WTC11 (cell line): ENCODE measurements around the gene PPP1R1A. TPM values are rescaled to one million over a fixed set of nuclear protein-coding genes. Genes with fewer than 3 reads are reported as not detected.

Experiments
- ATAC-seq: fragments of 200-7000 bp; cut with Tn5 transposase; 2 replicates; pipeline ENCODE4 v1.10.0; 2021; ENCODE audit warnings: mild to moderate bottlenecking, moderate library complexity
- CTCF ChIA-PET: fragments of 300-600 bp; sonication (Branson Sonifier 250); formaldehyde crosslinking; loops from one replicate; lab custom pipeline; 2021; ENCODE audit warnings: antibody characterized with exemption; lab: Charles Lee
- POLR2A ChIA-PET: fragments of 350-600 bp; sonication (Branson Sonifier 250); formaldehyde crosslinking; loops from one replicate; lab custom pipeline; 2021; ENCODE audit warnings: antibody characterized with exemption; lab: Charles Lee
- DNase-seq: peaks from one replicate; pipeline ENCODE4 v3.0.0; 2021; ENCODE audit warnings: low spot score
- H3K27ac Mint-ChIP-seq: 2 replicates; pipeline ENCODE4 v1.8.0; 2021; ENCODE audit warnings: mixed read lengths
- H3K27me3 Mint-ChIP-seq: 2 replicates; pipeline ENCODE4 v1.8.0; 2021; ENCODE audit warnings: low read depth, mild to moderate bottlenecking, moderate library complexity, mixed read lengths
- H3K36me3 Mint-ChIP-seq: 2 replicates; pipeline ENCODE4 v1.8.0; 2021; ENCODE audit warnings: mixed read lengths
- H3K4me1 Mint-ChIP-seq: 2 replicates; pipeline ENCODE4 v1.8.0; 2022; ENCODE audit warnings: mixed read lengths
- H3K4me3 Mint-ChIP-seq: 2 replicates; pipeline ENCODE4 v1.8.0; 2021; ENCODE audit warnings: mild to moderate bottlenecking, moderate library complexity, mixed read lengths
- H3K9me3 Mint-ChIP-seq: 2 replicates; pipeline ENCODE4 v1.8.0; 2021; ENCODE audit warnings: mixed read lengths
- E2F1 ChIP-seq: sonication (generic); formaldehyde crosslinking; IDR thresholded peaks from 2 replicates; pipeline ENCODE4 v1.8.0; 2022; ENCODE audit warnings: mild to moderate bottlenecking, missing genetic modification reagents
- ETV6 ChIP-seq: sonication (generic); formaldehyde crosslinking; IDR thresholded peaks from 2 replicates; pipeline ENCODE4 v1.8.1; 2022; ENCODE audit warnings: mild to moderate bottlenecking, missing genetic modification reagents
- FOXP4 ChIP-seq: sonication (generic); formaldehyde crosslinking; IDR thresholded peaks from 2 replicates; pipeline ENCODE4 v1.8.0; 2022; ENCODE audit warnings: mild to moderate bottlenecking, missing genetic modification reagents
- HMGA2 ChIP-seq: fragments of 250-450 bp; sonication (Bioruptor Pico); IDR thresholded peaks from 2 replicates; pipeline ENCODE4 v1.4.0; 2021; ENCODE audit warnings: mild to moderate bottlenecking, moderate library complexity
- SMAD3 ChIP-seq: sonication (generic); formaldehyde crosslinking; IDR thresholded peaks from 2 replicates; pipeline ENCODE4 v1.8.0; 2022; ENCODE audit warnings: missing genetic modification reagents, mild to moderate bottlenecking, borderline replicate concordance
- SMAD4 ChIP-seq: sonication (generic); formaldehyde crosslinking; IDR thresholded peaks from 2 replicates; pipeline ENCODE4 v1.8.0; 2022; ENCODE audit warnings: mild to moderate bottlenecking, missing genetic modification reagents
- SP1 ChIP-seq: sonication (generic); formaldehyde crosslinking; conservative IDR thresholded peaks from 2 replicates; pipeline ENCODE4 v1.8.1; 2022; ENCODE audit warnings: missing genetic modification reagents
- ZBTB21 ChIP-seq: sonication (generic); formaldehyde crosslinking; IDR thresholded peaks from 2 replicates; pipeline ENCODE4 v1.8.1; 2023; ENCODE audit warnings: mild to moderate bottlenecking, missing genetic modification reagents, borderline replicate concordance
- ZNF138 ChIP-seq: sonication (generic); formaldehyde crosslinking; conservative IDR thresholded peaks from 2 replicates; pipeline ENCODE4 v1.8.1; 2022; ENCODE audit warnings: mild to moderate bottlenecking, moderate library complexity, missing genetic modification reagents
- ZNF263 ChIP-seq: sonication (generic); formaldehyde crosslinking; IDR thresholded peaks from 2 replicates; pipeline ENCODE4 v1.8.1; 2022; ENCODE audit warnings: low read depth, mild to moderate bottlenecking, moderate library complexity, missing genetic modification reagents
- ZNF671 ChIP-seq: fragments of 250-450 bp; sonication (Bioruptor Pico); IDR thresholded peaks from 2 replicates; pipeline ENCODE4 v1.8.0; 2021; ENCODE audit warnings: mild to moderate bottlenecking
- total RNA-seq: library from RNA; stranded (reverse); gene quantifications from 3 replicates; pipeline ENCODE4 v1.2.3, GENCODE V29; 2021
- TF ChIP-seq, protein P1 (sequence below): sonication (generic); formaldehyde crosslinking; IDR thresholded peaks from 2 replicates; pipeline ENCODE4 v1.8.0; 2022; ENCODE audit warnings: missing genetic modification reagents
- TF ChIP-seq, protein P2 (sequence below): fragments of 250-450 bp; sonication (Bioruptor Pico); IDR thresholded peaks from 2 replicates; pipeline ENCODE4 v1.9.0; 2021; ENCODE audit warnings: mild to moderate bottlenecking, borderline replicate concordance
- TF ChIP-seq, protein P3 (sequence below): sonication (generic); formaldehyde crosslinking; IDR thresholded peaks from 2 replicates; pipeline ENCODE4 v1.8.1; 2023; ENCODE audit warnings: mild to moderate bottlenecking, moderate library complexity, missing genetic modification reagents
- TF ChIP-seq, protein P4 (sequence below): sonication (generic); formaldehyde crosslinking; IDR thresholded peaks from 2 replicates; pipeline ENCODE4 v1.8.1; 2023; ENCODE audit warnings: mild to moderate bottlenecking, missing genetic modification reagents

The PPP1R1A gene
- total RNA-seq, 1 experiment from 2014 or later = 13.1 TPM

- DNase-seq (peak; percentile 36), ATAC-seq (peak; percentile 50)
- ChIA-PET POLR2A (interaction anchor here (1.1 kb wide), 1 partner anchor 9 kb away, joined by 3 read pairs; no protein-coding TSS in a partner anchor), CTCF (interaction anchor here (0.9 to 6.4 kb wide), 13 partner anchors 8 to 186 kb away, joined by 3 to 60 read pairs (median 7); partner anchors contain the start of gene PDE1B)
- Mint-ChIP-seq H3K27ac (peak overlapping the region; percentile 85), H3K4me1 (peaks cover 47% of the 10 kb centered on the region), H3K9me3 (no peaks in the 10 kb centered on the region), H3K4me3 (peak overlapping the region; percentile 37), H3K27me3 (peaks cover 98% of the 10 kb centered on the region), H3K36me3 (no peaks in the 10 kb centered on the region)
- TF ChIP-seq SMAD3 = no peak
- TF ChIP-seq, protein P1, sequence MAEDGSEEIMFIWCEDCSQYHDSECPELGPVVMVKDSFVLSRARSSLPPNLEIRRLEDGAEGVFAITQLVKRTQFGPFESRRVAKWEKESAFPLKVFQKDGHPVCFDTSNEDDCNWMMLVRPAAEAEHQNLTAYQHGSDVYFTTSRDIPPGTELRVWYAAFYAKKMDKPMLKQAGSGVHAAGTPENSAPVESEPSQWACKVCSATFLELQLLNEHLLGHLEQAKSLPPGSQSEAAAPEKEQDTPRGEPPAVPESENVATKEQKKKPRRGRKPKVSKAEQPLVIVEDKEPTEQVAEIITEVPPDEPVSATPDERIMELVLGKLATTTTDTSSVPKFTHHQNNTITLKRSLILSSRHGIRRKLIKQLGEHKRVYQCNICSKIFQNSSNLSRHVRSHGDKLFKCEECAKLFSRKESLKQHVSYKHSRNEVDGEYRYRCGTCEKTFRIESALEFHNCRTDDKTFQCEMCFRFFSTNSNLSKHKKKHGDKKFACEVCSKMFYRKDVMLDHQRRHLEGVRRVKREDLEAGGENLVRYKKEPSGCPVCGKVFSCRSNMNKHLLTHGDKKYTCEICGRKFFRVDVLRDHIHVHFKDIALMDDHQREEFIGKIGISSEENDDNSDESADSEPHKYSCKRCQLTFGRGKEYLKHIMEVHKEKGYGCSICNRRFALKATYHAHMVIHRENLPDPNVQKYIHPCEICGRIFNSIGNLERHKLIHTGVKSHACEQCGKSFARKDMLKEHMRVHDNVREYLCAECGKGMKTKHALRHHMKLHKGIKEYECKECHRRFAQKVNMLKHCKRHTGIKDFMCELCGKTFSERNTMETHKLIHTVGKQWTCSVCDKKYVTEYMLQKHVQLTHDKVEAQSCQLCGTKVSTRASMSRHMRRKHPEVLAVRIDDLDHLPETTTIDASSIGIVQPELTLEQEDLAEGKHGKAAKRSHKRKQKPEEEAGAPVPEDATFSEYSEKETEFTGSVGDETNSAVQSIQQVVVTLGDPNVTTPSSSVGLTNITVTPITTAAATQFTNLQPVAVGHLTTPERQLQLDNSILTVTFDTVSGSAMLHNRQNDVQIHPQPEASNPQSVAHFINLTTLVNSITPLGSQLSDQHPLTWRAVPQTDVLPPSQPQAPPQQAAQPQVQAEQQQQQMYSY (CRISPR knock-in tag) = peak; percentile 71
- peak; percentile 45; the same call in 1 of the 2 replicates for TF ChIP-seq FOXP4 (CRISPR knock-in tag)
- TF ChIP-seq ETV6 (CRISPR knock-in tag) = peak; percentile 29; the same call in 1 of the 2 replicates
- TF ChIP-seq, protein P2, sequence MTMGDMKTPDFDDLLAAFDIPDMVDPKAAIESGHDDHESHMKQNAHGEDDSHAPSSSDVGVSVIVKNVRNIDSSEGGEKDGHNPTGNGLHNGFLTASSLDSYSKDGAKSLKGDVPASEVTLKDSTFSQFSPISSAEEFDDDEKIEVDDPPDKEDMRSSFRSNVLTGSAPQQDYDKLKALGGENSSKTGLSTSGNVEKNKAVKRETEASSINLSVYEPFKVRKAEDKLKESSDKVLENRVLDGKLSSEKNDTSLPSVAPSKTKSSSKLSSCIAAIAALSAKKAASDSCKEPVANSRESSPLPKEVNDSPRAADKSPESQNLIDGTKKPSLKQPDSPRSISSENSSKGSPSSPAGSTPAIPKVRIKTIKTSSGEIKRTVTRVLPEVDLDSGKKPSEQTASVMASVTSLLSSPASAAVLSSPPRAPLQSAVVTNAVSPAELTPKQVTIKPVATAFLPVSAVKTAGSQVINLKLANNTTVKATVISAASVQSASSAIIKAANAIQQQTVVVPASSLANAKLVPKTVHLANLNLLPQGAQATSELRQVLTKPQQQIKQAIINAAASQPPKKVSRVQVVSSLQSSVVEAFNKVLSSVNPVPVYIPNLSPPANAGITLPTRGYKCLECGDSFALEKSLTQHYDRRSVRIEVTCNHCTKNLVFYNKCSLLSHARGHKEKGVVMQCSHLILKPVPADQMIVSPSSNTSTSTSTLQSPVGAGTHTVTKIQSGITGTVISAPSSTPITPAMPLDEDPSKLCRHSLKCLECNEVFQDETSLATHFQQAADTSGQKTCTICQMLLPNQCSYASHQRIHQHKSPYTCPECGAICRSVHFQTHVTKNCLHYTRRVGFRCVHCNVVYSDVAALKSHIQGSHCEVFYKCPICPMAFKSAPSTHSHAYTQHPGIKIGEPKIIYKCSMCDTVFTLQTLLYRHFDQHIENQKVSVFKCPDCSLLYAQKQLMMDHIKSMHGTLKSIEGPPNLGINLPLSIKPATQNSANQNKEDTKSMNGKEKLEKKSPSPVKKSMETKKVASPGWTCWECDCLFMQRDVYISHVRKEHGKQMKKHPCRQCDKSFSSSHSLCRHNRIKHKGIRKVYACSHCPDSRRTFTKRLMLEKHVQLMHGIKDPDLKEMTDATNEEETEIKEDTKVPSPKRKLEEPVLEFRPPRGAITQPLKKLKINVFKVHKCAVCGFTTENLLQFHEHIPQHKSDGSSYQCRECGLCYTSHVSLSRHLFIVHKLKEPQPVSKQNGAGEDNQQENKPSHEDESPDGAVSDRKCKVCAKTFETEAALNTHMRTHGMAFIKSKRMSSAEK = no peak
Measured at GRCh38 chr12:54564768-54565167, 23.7 kb downstream of the PPP1R1A start.

DNA sequence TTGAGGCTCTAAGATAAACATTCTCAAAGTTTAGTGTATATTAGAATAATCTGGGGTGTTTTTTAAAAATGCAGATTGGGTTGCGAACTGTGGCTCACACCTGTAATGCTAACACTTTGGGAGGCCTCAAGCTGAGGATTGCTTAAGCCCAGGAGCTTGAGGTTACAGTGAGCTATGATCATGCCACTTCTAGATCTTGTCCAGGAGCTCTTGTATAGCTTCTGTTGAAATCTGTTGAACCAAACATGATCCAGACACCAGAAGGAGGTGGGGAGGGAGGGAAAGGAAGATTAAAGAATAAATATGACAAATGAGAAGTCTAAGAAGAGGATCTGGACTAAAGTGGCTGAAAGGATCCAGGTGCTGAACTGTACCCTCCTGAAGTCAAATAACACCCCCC is 24.7 kb downstream of the PPP1R1A start:
- no peak for DNase-seq
- H3K4me1 Mint-ChIP-seq = peaks cover 47% of the 10 kb centered on the region
- CTCF ChIA-PET = interaction anchor here (1.4 to 6.4 kb wide), 7 partner anchors 9 to 164 kb away, joined by 4 to 60 read pairs (median 19); partner anchors contain the start of gene PDE1B
- TF ChIP-seq HMGA2 (CRISPR knock-in tag) (no peak), ZNF138 (CRISPR knock-in tag) (no peak), ZBTB21 (no peak), SP1 (CRISPR knock-in tag) (no peak), E2F1 (no peak), ZNF671 (CRISPR knock-in tag) (no peak), SMAD4 (CRISPR knock-in tag) (no peak), ZNF263 (CRISPR knock-in tag) (no peak)
- TF ChIP-seq, protein P1 (CRISPR knock-in tag) = no peak
- TF ChIP-seq, protein P3, sequence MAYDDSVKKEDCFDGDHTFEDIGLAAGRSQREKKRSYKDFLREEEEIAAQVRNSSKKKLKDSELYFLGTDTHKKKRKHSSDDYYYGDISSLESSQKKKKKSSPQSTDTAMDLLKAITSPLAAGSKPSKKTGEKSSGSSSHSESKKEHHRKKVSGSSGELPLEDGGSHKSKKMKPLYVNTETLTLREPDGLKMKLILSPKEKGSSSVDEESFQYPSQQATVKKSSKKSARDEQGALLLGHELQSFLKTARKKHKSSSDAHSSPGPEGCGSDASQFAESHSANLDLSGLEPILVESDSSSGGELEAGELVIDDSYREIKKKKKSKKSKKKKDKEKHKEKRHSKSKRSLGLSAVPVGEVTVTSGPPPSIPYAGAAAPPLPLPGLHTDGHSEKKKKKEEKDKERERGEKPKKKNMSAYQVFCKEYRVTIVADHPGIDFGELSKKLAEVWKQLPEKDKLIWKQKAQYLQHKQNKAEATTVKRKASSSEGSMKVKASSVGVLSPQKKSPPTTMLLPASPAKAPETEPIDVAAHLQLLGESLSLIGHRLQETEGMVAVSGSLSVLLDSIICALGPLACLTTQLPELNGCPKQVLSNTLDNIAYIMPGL (CRISPR knock-in tag) = no peak
- TF ChIP-seq, protein P4, sequence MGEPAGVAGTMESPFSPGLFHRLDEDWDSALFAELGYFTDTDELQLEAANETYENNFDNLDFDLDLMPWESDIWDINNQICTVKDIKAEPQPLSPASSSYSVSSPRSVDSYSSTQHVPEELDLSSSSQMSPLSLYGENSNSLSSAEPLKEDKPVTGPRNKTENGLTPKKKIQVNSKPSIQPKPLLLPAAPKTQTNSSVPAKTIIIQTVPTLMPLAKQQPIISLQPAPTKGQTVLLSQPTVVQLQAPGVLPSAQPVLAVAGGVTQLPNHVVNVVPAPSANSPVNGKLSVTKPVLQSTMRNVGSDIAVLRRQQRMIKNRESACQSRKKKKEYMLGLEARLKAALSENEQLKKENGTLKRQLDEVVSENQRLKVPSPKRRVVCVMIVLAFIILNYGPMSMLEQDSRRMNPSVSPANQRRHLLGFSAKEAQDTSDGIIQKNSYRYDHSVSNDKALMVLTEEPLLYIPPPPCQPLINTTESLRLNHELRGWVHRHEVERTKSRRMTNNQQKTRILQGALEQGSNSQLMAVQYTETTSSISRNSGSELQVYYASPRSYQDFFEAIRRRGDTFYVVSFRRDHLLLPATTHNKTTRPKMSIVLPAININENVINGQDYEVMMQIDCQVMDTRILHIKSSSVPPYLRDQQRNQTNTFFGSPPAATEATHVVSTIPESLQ (CRISPR knock-in tag) = no peak

More for the DNA sequence above, 24.7 kb downstream of the PPP1R1A start:
- Mint-ChIP-seq H3K27ac (no peak overlapping the region), H3K36me3 (no peaks in the 10 kb centered on the region), H3K27me3 (peaks cover 95% of the 10 kb centered on the region), H3K9me3 (no peaks in the 10 kb centered on the region), H3K4me3 (no peak overlapping the region)
- ATAC-seq = no peak
- POLR2A ChIA-PET = interaction anchor here (1.1 kb wide), 1 partner anchor 8 kb away, joined by 3 read pairs; no protein-coding TSS in a partner anchor
